ENCODE measurements around the gene KLF16.

The KLF16 gene

DNA sequence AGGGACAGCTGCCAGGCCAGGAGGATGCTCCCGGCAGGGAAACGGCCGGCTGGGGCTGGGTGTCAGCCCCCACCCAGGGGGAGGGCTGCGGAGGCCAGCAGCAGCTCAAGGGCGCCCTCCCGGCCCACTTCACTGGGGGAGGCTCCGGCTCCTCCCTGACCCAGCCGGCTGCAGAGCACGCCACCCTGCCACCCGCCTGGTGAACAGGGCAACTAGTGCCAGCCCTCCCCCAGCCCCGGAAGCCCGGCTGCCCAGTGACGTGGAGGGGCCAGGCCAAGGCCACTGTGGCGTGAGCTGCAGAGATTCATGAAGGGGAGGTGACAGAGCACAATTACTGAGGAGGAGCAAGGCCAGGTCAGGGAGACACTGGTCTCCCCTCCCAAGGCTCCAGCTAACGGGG lies 29.8 kb downstream of the KLF16 start:
- H3F3A ChIP-seq (ENCODE audit: insufficient read depth, low read length) = no peaks in the 10 kb centered on the region

DNA sequence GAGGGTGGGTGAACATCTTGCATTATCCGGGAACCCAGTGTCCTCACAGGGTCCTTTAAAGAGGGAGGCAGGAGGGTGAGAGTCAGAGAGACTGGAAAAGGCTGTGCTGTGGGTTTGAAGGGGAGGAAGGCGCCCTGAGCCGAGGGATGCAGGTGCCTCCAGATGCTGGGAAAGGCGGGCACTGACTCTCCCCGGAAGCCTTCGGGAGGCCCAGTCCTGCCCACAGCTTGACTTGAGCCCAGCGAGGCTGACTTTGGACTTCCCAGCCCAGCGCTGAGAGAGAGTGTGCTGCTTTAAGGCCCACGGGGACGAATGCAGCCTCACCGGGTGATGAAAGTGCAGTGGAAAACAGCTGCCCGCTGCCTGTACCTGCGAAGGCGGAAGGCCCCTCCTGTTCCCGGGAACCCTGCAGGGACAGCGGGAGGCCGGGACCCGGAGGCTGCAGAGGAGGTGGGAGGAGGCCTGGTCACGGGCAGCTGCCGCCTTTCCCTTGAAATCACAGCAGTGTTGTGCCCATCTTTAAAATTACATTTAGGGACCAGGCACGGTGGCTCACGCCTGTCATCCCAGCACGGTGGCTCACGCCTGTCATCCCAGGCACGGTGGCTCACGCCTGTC lies 31.2 kb downstream of the KLF16 start:
- no peak overlapping the region for H3K9ac ChIP-seq (ENCODE audit: low read length)
- TF ChIP-seq EZH2 (optimal IDR thresholded peaks at IDR 0.05; ENCODE audit: low read depth, low read length) = no peak
- TF ChIP-seq, protein P1, sequence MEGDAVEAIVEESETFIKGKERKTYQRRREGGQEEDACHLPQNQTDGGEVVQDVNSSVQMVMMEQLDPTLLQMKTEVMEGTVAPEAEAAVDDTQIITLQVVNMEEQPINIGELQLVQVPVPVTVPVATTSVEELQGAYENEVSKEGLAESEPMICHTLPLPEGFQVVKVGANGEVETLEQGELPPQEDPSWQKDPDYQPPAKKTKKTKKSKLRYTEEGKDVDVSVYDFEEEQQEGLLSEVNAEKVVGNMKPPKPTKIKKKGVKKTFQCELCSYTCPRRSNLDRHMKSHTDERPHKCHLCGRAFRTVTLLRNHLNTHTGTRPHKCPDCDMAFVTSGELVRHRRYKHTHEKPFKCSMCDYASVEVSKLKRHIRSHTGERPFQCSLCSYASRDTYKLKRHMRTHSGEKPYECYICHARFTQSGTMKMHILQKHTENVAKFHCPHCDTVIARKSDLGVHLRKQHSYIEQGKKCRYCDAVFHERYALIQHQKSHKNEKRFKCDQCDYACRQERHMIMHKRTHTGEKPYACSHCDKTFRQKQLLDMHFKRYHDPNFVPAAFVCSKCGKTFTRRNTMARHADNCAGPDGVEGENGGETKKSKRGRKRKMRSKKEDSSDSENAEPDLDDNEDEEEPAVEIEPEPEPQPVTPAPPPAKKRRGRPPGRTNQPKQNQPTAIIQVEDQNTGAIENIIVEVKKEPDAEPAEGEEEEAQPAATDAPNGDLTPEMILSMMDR (IDR thresholded peaks at IDR 0.05; ENCODE audit: low read length) = no peak
- no peak for TF ChIP-seq EZH2phosphoT487 (IDR thresholded peaks at IDR 0.05; ENCODE audit: low read length)
- no peak for DNase-seq
- no peak overlapping the region for H3K27ac ChIP-seq (ENCODE audit: low read length)
- H3K4me2 ChIP-seq (ENCODE audit: low read depth, low read length) = no peak overlapping the region
- no peak overlapping the region for H3K4me3 ChIP-seq (ENCODE audit: low read length)
- peaks cover 70% of the 10 kb centered on the region for H3K79me2 ChIP-seq (ENCODE audit: low read length)
- no peaks in the 10 kb centered on the region for H3F3A ChIP-seq (ENCODE audit: insufficient read depth, low read length)
- H4K20me1 ChIP-seq (ENCODE audit: insufficient read depth, low read length) = peaks cover 5% of the 10 kb centered on the region; the same call in 1 of the 2 replicates
- no peaks in the 10 kb centered on the region for H3K9me2 ChIP-seq (replicated peaks; ENCODE audit: insufficient read depth, low read length)
- H3K27me3 ChIP-seq (replicated peaks; ENCODE audit: insufficient read depth, low read length) = no peaks in the 10 kb centered on the region
- no peaks in the 10 kb centered on the region for H3K36me3 ChIP-seq (replicated peaks; ENCODE audit: insufficient read depth, low read length)
- H2AFZ ChIP-seq (ENCODE audit: low read length) = no peak overlapping the region
- no peaks in the 10 kb centered on the region for H3K4me1 ChIP-seq (ENCODE audit: low read length)
- no peaks in the 10 kb centered on the region for H3K9me3 ChIP-seq (replicated peaks; ENCODE audit: insufficient read depth, low read length)

More for the DNA sequence above, 29.8 kb downstream of the KLF16 start:
- no peaks in the 10 kb centered on the region for H3K27me3 ChIP-seq (replicated peaks; ENCODE audit: insufficient read depth, low read length)
- H3K27ac ChIP-seq (ENCODE audit: low read length) = no peak overlapping the region
- no peaks in the 10 kb centered on the region for H3K9me3 ChIP-seq (replicated peaks; ENCODE audit: insufficient read depth, low read length)
- H2AFZ ChIP-seq (ENCODE audit: low read length) = no peak overlapping the region
- H3K79me2 ChIP-seq (ENCODE audit: low read length) = peaks cover 83% of the 10 kb centered on the region
- H3K9me2 ChIP-seq (replicated peaks; ENCODE audit: insufficient read depth, low read length) = no peaks in the 10 kb centered on the region
- no peak overlapping the region for H3K4me2 ChIP-seq (ENCODE audit: low read depth, low read length)
- no peaks in the 10 kb centered on the region for H3K36me3 ChIP-seq (replicated peaks; ENCODE audit: insufficient read depth, low read length)
- no peak overlapping the region for H3K4me3 ChIP-seq (ENCODE audit: low read length)
- no peaks in the 10 kb centered on the region for H3K4me1 ChIP-seq (ENCODE audit: low read length)
- no peak overlapping the region for H3K9ac ChIP-seq (ENCODE audit: low read length)
- TF ChIP-seq, protein P1 (IDR thresholded peaks at IDR 0.05; ENCODE audit: low read length) = no peak
- TF ChIP-seq EZH2phosphoT487 (IDR thresholded peaks at IDR 0.05; ENCODE audit: low read length) (no peak), EZH2 (optimal IDR thresholded peaks at IDR 0.05; ENCODE audit: low read depth, low read length) (no peak)
- DNase-seq = no peak
- peaks cover 14% of the 10 kb centered on the region for H4K20me1 ChIP-seq (ENCODE audit: insufficient read depth, low read length)

DNA sequence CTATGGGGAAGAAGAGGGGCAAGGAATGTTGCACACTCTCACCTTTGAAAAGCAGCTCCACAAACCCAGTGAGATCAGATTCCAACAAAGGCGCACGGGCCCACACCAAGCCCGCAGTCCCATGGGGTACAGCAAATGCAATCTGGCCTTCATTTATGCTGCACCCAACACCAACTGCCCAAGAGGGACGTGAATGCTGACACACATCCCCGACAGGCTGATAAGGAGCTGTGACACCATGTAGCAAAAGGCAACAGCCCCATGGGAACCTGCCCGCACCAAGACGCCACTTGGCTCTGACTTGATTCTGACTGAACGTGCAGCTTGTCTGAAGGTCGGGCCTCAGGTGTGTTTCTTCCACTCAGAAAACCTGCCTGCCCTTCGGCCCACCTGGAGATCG lies 32.4 kb downstream of the KLF16 start:
- Histone ChIP-seq H3K27me3 (replicated peaks; ENCODE audit: insufficient read depth, low read length) (no peaks in the 10 kb centered on the region), H3F3A (ENCODE audit: insufficient read depth, low read length) (no peaks in the 10 kb centered on the region), H4K20me1 (ENCODE audit: insufficient read depth, low read length) (no peaks in the 10 kb centered on the region), H3K27ac (ENCODE audit: low read length) (no peak overlapping the region), H3K79me2 (ENCODE audit: low read length) (peaks cover 61% of the 10 kb centered on the region), H3K9me3 (replicated peaks; ENCODE audit: insufficient read depth, low read length) (no peaks in the 10 kb centered on the region), H2AFZ (ENCODE audit: low read length) (no peak overlapping the region), H3K4me3 (ENCODE audit: low read length) (no peak overlapping the region), H3K9ac (ENCODE audit: low read length) (no peak overlapping the region), H3K9me2 (replicated peaks; ENCODE audit: insufficient read depth, low read length) (no peaks in the 10 kb centered on the region), H3K4me2 (ENCODE audit: low read depth, low read length) (no peak overlapping the region), H3K4me1 (ENCODE audit: low read length) (no peaks in the 10 kb centered on the region), H3K36me3 (replicated peaks; ENCODE audit: insufficient read depth, low read length) (no peaks in the 10 kb centered on the region)
- TF ChIP-seq, protein P1 (IDR thresholded peaks at IDR 0.05; ENCODE audit: low read length) = no peak
- TF ChIP-seq EZH2 (optimal IDR thresholded peaks at IDR 0.05; ENCODE audit: low read depth, low read length) (no peak), EZH2phosphoT487 (IDR thresholded peaks at IDR 0.05; ENCODE audit: low read length) (no peak)
- DNase-seq = no peak

Measured in MM.1S (cell line).